HG03571 (cell line): ENCODE data around the gene AGBL1.

ENCODE experiments used
- ATAC-seq: cut with Tn5 transposase; IDR thresholded peaks from one replicate; pipeline ENCODE4 v1.9.1; 2021; ENCODE audit not compliant: unreplicated experiment

The AGBL1 gene

GRCh38 chr15:86312486-86312885 is 232.8 kb downstream of the AGBL1 start:
- ATAC-seq = no peak

GRCh38 chr15:86316216-86316615 is 236.5 kb downstream of the AGBL1 start:
- ATAC-seq = no peak

GRCh38 chr15:86316726-86317383 is 237.2 kb downstream of the AGBL1 start:
- ATAC-seq = no peak

DNA sequence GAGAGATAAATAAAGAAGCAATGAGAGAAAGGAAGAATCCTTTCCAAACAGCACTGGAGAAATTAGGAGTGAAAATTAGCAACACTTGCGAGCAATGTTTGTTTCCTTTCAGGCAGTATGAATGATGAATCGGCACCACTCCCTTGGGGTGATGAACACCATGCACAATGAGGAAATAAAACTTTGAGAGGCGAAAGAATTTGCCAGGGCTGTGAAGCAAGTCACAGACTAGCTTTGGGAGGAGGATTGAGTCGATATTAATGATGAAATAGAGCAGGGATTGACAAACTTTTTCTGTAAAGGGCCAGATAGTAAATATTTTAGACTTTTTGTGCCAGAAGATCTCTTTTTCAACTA is 237.7 kb downstream of the AGBL1 start:
- no peak for ATAC-seq

GRCh38 chr15:86322629-86323028 is 243.0 kb downstream of the AGBL1 start:
- ATAC-seq = no peak

DNA sequence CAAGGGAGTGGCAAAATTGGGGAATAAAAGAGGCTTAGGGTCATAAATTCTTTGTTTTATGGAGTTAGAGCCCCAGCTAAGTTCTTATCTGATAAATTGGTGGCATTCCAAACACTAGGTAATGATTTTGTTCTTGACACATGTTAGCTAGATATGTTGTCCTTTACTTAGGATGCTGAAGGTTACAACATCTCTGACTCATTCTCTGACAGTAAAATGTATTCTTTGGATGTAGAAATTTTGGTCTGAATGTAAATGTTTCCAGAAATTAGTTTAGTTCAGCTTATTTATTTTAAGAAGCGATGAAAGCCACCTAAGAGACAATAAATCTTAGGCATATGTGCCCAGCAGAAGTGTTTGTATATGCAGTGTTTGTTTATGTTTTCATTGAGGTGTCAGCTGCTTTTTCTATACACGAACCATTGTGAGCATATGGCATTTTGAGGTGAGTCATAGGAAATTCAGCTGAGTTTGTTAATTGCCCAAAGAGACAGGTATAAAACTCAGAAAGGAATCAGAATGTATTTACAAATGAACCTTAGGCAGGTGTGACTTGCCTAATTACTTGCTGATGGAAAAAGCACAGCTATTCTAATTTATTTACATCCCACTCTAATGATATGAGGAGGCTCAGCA is 247.7 kb downstream of the AGBL1 start:
- ATAC-seq = no peak

GRCh38 chr15:86328658-86329057 is 249.0 kb downstream of the AGBL1 start:
- no peak for ATAC-seq

DNA sequence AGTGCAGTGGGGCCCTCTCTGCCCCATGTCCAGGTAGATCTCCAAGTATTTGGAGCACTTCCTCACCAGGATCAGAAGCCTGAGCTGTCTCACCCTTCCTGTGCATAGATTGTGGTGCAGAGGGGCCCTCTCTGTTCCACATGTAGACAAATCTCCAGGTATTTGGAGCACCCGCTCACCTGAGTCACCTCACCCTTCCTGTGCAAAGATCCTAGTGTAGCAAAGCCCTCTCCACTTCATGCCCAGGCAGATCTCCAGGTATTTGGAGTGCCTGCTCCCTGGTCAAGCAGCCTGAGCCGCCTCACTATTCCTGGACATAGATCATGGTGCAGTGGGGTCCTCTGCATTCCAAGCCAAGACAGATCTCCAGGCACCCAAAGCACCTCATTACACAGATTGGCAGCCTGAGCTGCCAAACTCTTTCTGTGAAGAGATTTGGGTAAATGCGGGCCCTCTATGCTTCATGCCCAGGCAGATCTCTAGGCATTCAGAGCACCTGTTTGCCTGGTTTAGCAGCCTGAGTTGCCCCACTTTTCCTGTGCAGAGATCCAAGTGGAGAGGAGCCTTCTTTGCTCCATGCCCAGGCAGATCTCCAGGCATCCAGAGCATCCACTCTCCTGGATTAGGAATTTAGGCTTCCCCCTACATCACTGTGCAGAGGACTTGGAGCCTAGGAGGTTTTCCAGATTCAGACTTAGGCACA is 249.8 kb downstream of the AGBL1 start:
- ATAC-seq = no peak

GRCh38 chr15:86333819-86334218 is 254.1 kb downstream of the AGBL1 start:
- ATAC-seq = no peak

DNA sequence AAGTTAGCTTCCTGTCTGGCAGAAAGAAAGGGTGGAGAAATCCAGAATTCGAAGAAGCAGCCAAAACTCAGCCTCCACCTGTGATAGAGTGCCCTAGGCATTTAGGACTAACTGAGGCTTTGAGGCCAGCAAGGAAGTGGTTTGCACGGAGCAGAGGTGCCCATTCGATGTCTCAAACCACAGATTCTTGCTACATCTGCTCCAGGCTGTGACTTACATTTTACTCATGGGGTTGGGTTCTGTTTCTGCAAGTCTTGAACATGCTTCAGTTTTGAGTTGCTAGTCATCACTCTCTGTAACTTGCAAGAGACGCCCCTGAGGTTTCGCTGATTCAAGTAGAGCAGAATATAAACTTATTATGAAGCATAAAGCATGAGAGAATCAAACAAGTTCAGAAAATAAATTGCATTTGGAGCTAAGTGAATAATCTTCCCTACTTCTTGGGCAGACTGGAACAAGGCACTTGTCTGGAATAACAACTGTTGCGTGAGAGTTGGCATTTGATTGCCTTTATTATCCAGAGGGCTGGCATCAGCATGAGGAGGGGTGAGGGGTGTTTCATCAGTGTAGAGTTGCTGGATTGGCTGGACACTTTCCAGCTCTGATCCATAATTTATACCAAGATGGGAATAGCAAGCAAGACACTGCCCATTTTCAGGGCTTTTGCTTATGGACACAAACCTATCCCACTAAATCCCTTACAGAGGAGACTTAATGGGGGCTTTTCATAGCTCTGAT is 256.5 kb downstream of the AGBL1 start:
- no peak for ATAC-seq

GRCh38 chr15:86337071-86337470 is 257.4 kb downstream of the AGBL1 start:
- ATAC-seq = no peak

DNA sequence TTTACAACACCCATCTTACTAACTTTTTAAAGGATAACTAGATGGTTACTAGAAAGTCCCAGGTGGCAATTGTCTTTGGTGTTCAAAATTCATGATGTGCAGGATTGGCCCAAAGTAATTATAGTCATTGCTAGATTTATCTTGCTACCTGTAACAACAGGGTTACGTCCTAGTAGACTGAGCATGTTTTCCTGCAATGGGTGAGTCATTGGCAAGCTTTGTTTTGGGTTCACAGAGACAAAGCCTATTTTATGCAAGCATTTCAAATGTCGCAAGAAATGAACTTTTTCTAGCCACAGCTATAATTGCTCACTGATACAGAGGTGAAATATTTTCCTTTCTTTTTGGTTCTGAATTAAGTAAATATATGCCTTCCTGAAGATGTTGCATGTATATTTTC is 267.6 kb downstream of the AGBL1 start:
- ATAC-seq = no peak

- ATAC-seq = no peak
Observed at GRCh38 chr15:86349565-86349964, 269.9 kb downstream of the AGBL1 start.

DNA sequence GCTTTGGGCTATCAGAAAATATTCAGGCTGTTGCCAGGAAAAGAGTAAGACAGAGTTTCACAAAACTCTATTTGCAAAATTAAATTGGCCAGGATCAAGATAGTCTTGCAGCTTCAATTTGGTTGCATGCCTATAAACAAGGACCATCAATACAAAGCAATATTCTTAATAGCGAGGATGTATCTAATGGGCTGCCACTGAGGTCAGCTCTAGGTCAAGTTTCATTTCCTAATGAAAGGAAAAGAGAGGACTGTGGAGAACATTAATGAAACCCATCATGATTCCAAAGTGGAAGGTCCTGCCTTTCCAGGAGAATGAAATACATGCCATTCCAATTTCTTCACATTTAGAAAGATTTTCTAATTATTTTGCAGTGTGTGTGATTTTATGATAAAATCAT is 273.5 kb downstream of the AGBL1 start:
- no peak for ATAC-seq

GRCh38 chr15:86355361-86355760 is 275.7 kb downstream of the AGBL1 start:
- ATAC-seq = no peak

DNA sequence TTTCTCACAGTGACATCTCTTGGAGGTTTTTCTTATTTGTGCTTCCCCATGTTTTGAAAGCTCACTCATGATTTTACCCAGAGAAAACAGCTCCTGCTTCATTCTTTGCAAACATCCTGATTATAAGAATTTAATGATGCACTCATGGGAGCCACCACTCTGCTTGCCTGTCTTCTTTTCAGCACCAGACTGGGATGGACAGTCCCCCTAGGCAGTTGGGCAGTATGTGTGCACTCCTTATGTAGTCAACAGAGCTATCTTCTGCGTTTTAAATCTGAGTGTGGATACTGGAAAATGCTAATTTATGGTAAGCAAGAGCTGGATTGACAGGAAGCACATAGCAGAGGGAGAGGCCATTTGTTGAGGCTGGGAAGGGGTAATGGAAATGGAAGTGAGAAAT is 276.1 kb downstream of the AGBL1 start:
- no peak for ATAC-seq

DNA sequence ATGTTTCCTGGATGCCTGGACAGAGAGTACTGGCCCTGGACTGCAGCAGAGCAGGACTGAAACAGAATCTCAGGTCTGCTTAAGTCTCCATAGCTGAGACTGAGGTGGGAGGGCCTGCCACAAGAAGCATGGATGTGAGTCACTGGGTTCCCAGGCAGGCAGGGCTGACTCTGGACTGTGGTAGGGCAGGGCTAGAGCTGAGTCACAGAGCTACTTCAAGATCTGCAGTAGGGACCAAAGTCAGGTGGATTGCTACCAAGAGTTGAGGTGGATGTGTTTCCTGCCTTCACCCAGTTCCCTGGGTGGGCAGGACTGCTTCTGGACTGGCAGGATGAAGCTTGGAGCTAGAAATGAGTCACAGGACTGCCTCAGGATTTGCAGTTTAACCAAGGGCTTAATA is 282.9 kb downstream of the AGBL1 start:
- ATAC-seq = no peak

DNA sequence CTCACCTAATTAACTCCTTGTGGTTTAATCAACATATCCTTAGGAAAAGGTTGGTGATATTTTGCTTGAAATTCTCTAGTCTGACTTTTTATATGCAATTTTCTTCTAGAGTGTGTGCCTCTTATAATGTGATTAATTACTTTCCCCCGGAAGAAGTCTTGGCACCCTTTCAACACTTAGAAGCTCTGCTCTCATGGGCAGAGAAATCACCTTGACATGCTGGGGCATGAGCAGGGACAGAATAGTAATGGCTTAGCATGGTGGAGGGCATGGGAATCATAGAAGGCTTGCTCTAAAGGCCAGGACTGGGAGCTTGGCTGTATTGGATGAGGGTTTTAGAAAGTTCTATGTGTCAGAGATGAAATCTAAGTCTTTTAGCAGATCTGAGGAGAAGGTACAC is 293.5 kb downstream of the AGBL1 start:
- ATAC-seq = no peak

DNA sequence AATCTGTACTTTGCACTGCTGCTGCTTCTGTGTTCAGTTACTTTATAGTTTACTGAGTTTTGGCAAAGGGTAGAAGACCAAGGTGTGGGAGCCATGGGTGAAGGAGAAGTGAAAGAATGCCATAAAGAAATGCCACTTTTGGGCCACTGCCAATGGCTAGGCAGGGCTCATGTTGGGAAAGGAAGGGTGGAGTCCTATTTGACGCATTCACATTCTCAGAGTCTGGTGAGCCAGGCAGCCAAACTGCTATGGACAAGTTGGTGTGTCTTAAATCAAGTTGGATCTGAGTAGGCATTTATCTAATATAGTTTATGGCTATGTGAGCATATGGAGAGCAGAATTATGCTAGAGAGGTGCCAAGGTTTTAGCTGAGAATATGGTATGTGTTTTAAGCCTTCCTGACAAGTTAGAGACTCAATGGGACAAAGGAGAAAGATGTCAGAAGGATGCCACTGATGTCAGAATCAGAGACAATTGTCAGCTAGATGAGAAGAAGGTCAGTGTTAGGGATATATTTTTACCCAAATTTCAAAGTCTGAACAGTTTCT is 296.1 kb downstream of the AGBL1 start:
- no peak for ATAC-seq

GRCh38 chr15:86377914-86378313 is 298.2 kb downstream of the AGBL1 start:
- no peak for ATAC-seq

- ATAC-seq = no peak
Observed at GRCh38 chr15:86382341-86382740, 302.7 kb downstream of the AGBL1 start.

GRCh38 chr15:86383611-86384010 is 303.9 kb downstream of the AGBL1 start:
- ATAC-seq = no peak
